Measurements from ENCODE around the gene PLCH1. TPM values are rescaled to one million over a fixed set of nuclear protein-coding genes. Genes with fewer than 3 reads are reported as not detected.

The PLCH1 gene
- total RNA-seq = not detected

- peak; percentile 17 for DNase-seq
Observed at GRCh38 chr3:155744626-155745324, at the start of gene PLCH1. Gene PLCH1, minus strand, starts transcription at chr3:155745071. Its CDS starts 40,847 bp downstream, at chr3:155704224.

- no peak for DNase-seq
Observed at GRCh38 chr3:155792532-155792931, 47.7 kb upstream of the PLCH1 start.

DNA sequence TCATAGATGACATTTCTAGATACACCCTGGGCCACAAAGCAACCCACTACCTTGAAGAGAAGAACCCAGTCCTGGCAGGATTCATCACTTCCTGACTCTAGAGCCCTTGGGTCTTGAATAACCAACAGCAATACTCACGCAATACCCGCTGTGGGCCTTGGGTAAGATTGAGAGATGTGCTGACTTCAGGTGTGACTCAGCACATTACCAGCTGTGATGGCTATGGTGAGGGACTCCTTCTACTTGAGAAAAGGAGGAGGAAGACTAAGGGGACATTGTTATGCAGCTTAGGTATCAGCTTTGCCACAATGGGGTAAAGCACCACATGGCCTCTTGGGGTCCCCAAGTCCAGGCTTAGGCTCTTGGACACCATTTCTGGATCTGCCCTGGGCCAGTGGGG is 46.3 kb upstream of the PLCH1 start:
- no peak for DNase-seq

GRCh38 chr3:155790272-155790925 is 45.5 kb upstream of the PLCH1 start:
- DNase-seq = no peak

DNA sequence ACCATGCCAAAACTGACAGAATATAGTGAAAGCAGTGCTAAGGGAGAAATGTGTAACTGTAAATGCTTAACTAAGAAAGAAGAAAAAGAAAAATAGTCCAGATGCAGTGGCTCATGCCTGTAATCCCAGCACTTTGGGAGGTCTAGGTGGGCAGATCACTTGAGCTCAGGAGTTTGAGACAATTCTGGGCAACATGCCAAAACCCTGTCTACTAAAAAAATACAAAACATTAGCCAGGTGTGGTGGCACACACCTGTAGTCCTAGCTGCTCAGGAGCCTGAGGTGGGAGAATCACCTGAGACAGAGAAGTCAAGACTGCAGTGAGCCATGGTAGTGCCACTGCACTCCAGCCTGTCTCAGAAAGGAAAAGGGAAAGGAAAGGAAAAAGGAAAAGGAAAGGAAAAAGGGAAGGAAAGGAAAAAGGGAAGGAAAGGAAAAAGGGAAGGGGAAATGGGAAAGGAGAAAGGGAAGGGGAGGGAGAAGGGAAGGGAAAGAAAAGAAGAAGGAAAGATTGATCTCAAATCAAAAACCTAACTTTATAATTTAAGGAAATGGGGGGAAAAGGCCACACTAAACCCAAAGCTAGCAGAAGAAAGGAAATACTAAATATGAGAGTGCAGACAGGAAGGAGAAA is 40.9 kb upstream of the PLCH1 start:
- no peak for DNase-seq

DNA sequence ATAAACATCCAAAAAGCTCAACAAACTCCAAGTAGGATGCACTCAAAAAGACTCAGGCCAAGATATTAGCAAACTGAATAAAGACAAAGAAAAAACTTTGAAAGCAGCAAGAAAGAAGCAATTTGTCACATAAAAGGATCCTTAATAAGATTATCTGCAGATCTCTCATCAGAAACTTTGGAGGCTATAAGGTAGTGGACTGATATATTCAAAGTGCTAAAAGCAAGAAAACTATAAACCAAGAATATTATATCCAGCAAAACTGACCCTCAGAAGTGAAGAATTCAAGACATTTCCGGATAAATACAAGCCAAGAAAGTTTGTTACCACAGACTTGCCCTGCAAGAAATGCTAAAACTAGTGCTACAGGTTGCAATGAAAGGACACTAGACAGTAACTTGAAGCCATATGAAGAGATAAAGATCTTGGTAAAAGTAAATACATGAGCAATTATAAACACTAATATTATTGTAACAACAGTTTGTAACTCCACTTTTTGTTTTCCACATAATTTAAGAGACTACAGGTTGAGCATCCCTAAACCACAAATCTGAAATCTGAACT is 37.6 kb upstream of the PLCH1 start:
- DNase-seq = no peak

- DNase-seq = no peak
Observed at GRCh38 chr3:155780291-155780690, 35.4 kb upstream of the PLCH1 start.

DNA sequence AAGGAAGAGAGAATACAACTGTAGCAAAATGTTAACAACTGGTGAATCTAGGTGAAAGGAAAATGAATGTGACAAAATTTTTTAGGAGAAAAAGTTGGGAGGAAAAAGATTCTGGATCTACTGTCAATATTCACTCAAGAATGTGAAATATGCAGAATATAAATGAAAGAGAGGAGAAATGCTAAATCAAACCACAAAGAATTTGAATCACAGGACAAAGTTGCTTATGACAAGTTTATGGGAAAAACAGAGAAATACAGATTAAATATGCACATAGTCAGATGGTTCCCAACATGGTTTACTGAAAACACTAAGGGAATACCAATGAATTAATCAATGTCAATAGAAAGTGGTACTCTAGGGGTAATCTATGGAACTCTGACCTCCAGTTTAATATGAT is 33.6 kb upstream of the PLCH1 start:
- DNase-seq = no peak

- no peak for DNase-seq
Observed at GRCh38 chr3:155772801-155773200, 27.9 kb upstream of the PLCH1 start.

- no peak for DNase-seq
Observed at GRCh38 chr3:155771126-155771525, 26.3 kb upstream of the PLCH1 start.

DNA sequence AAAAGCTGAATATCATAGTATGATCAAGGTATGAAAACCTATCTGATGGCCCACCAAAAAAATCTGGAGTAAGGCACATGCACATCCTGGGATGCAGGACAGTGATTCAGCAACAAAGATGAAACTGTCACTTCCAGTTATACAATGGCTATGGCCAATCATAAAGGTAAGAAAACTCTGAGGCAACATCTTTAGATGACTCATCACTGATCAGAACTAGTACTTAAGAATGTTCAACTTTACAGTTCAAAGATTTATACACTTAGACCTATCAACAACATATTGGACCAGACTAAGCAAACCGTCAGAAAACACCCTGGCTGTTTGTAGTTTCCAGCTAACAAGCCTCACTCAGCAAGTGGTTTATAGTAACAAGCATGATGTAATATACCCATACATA is 21.3 kb upstream of the PLCH1 start:
- no peak for DNase-seq

- no peak for DNase-seq
Observed at GRCh38 chr3:155763870-155764463, 19.1 kb upstream of the PLCH1 start.

DNA sequence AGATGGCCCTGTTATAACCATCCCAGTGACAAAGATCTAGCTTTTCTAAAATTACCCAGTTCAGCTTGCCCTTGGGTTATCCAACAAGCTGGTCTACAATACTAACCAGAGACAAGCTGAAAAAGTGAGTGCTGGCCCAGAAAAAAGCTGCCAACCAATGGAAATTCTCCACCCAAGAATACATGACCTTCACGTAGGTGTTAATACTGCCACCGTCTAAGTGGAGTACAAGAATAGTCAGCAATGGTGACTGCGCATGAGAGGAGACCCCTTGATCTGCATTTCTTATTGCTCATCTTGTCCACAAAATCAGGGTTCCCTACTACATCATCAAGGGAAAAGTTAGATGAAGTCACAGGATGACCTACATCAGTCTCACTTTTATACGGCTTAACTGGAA is 15.8 kb upstream of the PLCH1 start:
- no peak for DNase-seq

DNA sequence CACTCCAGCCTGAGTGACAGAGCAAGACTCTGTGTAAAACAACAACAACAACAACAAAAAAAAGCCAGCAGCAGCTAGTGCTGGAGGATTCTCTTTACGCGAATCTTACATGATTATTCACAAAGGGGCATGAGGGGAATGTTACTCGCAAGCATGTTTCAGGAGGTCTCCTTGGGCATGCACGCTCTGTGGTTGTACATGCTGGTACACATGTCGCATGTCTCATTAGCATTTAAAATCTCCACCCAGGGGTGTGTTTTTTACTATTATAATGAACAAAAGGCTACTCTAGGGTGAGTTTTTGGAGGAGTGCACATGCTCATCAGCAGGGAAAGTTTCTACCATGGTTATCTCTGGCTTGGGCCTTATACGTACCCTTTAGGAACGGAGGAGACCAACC is 12.7 kb upstream of the PLCH1 start:
- no peak for DNase-seq

DNA sequence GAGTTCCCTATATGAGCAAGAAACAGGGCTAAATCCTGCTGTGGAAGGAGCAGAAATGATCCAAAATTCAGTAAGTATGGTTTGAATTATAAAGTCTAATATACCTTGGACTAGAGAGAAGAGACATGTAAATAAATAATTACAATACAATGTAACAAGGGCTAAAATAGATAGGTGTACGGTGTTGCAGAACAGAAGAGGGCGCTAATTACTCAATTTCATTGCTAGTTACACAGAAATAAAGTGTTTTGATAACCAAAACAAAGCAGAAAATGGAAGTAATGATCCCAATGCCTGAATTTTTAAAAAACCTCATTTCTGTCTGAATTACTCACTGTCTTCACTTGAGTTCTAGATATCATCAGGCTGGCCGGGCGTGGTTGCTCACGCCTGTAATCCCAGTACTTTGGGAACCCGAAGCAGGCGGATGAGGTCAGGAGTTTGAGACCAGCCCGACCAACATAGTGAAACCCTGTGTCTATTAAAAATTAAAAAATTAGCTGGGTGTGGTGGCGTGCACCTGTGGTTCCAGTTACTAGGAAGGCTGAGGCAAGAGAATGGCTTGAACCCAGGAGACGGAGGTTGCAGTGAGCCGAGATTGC is 8.3 kb upstream of the PLCH1 start:
- DNase-seq = no peak

DNA sequence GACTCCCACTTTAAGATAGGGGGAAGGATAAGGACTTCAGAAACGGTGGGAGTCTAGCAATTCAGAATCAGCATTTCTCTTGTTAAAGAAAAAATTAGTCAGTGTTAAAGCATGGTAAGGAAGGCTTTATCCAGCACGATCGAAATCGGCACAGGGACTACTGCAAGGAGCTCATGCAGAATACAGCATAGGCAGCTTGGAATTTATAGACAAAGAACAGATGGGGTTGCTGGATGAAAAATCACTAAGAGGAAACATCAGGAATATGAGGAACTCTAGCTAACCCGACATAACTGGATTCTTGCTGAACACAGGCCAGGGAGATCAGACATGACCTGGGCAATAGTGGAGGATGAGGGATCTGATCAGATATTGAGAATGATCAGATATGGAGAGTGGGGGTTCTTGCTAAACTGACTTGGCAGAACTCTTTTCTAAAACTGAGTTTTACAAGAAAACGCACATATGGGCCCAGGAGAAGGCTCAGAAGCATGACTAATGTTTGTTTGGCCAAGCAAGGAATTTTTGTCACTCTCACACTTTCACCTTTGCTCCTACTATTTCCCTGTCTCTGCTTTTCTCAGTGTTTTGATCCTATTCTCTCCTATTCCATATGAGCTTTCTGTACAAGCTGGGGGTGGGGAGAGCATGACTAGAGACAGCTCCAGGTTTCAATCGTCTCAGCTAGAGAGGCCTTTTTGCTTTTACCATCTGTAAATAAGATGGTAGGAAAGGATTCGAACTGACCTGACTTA is 3.9 kb upstream of the PLCH1 start:
- DNase-seq = no peak

DNA sequence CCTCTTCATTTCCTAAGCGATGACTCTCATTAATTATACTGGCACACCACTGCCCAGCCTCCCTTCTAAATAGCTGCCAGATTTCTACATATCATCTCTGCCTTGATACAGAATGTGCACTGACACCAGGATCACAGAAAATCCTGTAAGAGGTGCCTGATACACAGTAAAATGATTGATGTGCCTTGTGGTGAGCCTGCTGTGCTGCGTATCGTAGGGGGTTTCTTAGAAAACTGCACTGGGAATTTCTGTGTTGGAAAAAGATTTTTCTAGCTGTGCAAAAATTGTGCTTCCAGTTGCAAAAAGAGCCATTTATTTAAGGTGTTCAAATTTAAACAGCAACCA is 3.0 kb upstream of the PLCH1 start:
- DNase-seq = no peak

DNA sequence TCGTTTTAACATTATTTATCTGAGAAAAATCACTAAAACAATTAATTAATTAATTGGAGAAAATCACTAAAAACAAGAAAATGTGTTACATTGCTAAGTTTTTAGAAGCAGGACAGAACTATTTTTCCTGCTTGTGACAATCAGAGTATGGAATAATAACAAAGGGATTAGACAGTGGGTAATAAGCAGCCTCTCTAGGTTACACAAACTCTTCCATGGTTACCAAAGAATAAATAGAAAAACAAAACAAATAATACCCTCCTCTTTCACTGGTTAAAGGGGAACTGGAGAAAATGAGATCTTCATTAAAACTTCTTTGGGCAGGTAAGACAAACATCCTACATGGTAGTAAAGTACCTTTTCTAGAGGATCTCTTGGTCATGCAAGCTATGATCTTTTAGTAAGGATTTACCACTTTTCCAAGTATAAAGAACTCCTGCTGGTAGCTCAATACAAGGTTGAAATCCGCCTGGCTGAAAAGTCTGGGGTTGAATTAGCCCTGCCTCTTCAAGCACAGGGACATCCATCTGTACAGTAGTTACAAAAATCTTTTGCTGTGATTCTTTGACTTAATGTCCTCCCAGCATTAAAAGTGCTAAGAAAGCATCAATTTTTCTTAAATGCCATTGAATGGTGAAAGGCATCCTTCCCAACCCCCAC is 2.5 kb upstream of the PLCH1 start:
- DNase-seq = no peak

- no peak for DNase-seq
Observed at GRCh38 chr3:155746703-155747102, 1.8 kb upstream of the PLCH1 start.

DNA sequence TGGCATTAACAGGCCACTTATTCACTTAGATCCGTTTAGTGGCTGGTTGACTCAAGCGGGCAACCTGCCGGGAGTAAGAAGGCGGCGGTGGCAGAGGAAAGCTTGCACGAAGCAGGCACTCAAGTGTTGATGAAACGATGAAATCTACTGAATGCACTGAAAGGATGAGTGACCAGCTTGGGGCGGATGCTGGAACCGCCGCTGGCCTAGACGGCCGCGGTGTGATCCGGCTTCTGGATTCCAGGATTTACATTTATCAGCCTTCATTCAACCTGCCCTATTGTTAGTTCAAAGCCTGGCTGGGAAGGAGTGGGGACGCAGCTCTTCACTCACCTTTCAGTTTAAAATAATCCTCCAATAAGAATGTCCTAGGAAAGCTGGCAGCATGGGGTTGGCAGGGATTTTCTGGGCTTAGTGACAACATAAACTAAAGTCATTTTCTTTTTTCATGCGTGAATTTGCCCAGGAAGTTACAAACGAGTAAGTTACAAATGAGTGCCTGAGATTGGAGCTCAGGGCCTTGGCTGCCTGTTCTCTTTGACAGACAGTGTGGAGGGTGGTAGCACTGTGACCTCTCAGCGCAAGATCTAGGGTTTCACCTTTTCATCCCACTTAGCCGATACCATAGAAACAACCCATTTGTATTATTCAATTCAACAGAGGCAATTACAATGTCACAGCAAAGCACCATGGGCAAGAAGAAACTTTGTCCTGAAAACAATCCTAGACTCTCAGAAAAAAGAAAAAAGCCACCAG is 1.1 kb upstream of the PLCH1 start:
- no peak for DNase-seq

DNA sequence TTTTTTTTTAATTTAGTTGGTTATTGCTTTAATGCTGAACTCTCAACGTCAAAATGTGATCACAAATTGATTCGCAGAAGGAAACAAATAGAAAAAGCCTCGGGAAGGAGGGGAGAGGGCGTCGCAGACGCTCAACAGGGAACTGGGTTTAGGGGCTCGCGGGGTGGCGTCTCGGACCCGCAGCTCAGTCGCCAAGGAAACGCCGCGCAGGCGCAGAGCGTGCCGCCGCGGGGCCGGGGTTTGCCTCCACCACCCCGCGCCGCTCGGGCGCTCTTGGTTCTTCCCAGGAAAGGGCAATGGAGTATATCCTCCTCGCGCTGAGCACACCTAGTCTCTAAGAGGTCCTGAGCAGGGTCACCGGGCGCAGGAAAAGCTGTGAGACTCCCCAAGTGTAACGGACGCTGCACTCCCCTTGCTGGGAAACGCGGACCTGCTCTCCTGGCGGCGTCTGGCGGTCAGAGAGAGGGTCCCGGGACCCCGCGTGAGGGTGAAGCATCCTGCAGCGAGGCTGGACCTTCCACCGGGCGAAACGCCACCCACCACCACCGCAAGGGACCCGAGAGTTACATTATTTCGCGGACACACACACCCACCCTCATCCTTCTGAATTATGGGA is 753 bp downstream of the PLCH1 start:
- DNase-seq = no peak

Data from effector CD4-positive, alpha-beta T cell (primary cell).